NB4 (cell line): ENCODE results near the gene HSP90AB1.

Experiments used
- DNase-seq: peaks from one replicate; pipeline ENCODE4 v3.0.0; 2010; ENCODE audit warnings: low read depth
- H3K4me3 ChIP-seq: one replicate; pipeline ENCODE4 v1.5.1; 2011; ENCODE audit warnings: mild to moderate bottlenecking, low read depth, low read length, moderate library complexity
- CTCF ChIP-seq: IDR thresholded peaks from one replicate; pipeline ENCODE4 v1.5.1; 2012; ENCODE audit warnings: low read depth, low read length
- MAX ChIP-seq: IDR thresholded peaks from 2 replicates; pipeline ENCODE4 v1.6.1; 2011; ENCODE audit warnings: low read depth, low read length
- MYC ChIP-seq: IDR thresholded peaks from 2 replicates; pipeline ENCODE4 v1.6.1; 2011; ENCODE audit warnings: low read depth, low read length
- POLR2A ChIP-seq: IDR thresholded peaks from 2 replicates; pipeline ENCODE4 v1.6.1; 2011; ENCODE audit warnings: mild to moderate bottlenecking; ENCODE audit not compliant: insufficient read length; ENCODE audit errors: extremely low read depth

HSP90AB1 gene

GRCh38 chr6:44272999-44273566 is 26.2 kb downstream of the HSP90AB1 start:
- TF ChIP-seq POLR2A (no peak), MAX (no peak), CTCF (no peak), MYC (no peak)
- DNase-seq = no peak
- H3K4me3 ChIP-seq = no peak overlapping the region

GRCh38 chr6:44273617-44274016 is 26.7 kb downstream of the HSP90AB1 start:
- TF ChIP-seq MYC (no peak), POLR2A (no peak), MAX (no peak), CTCF (no peak)
- H3K4me3 ChIP-seq = no peak overlapping the region
- no peak for DNase-seq

GRCh38 chr6:44275271-44275748 is 28.4 kb downstream of the HSP90AB1 start:
- DNase-seq = no peak
- TF ChIP-seq MYC (no peak), CTCF (no peak), POLR2A (no peak), MAX (no peak)
- no peak overlapping the region for H3K4me3 ChIP-seq

- H3K4me3 ChIP-seq = no peak overlapping the region
- DNase-seq = no peak
- TF ChIP-seq MYC (no peak), MAX (no peak), POLR2A (no peak)
These were observed 29.1 kb downstream of the HSP90AB1 start for GRCh38 chr6:44275749-44276648.

GRCh38 chr6:44276667-44277640 is 30.1 kb downstream of the HSP90AB1 start:
- TF ChIP-seq MYC (no peak), MAX (no peak), CTCF (no peak), POLR2A (no peak)
- DNase-seq = no peak
- no peak overlapping the region for H3K4me3 ChIP-seq
